Stimulated activated CD4-positive, alpha-beta T cell treated with anti-CD3 and anti-CD28 coated beads, Interleukin-12 subunit alpha, Interleukin-12 subunit beta, amount 100 ng/mL, for 4 hours (primary cell): ENCODE measurements around the gene B3GALNT2.
"Not testable (repeated sequence)": the region's sequence is repeated elsewhere in the genome, so short reads cannot be mapped to it uniquely, and the experiment has no call there.

ENCODE experiments used
- DNase-seq: peaks from one replicate; pipeline ENCODE4 v3.0.0-alpha.2; 2020

B3GALNT2 gene

GRCh38 chr1:235503403-235504121 lies 690 bp downstream of the B3GALNT2 start:
- peak; percentile 30 for DNase-seq

GRCh38 chr1:235502601-235503402 lies 1.4 kb downstream of the B3GALNT2 start:
- no peak for DNase-seq

GRCh38 chr1:235500971-235501540 lies 3.2 kb downstream of the B3GALNT2 start:
- DNase-seq, result no peak

- DNase-seq, result no peak
Observed at GRCh38 chr1:235495551-235495950, 8.7 kb downstream of the B3GALNT2 start.

- DNase-seq, result no peak
Observed at GRCh38 chr1:235495030-235495429, 9.2 kb downstream of the B3GALNT2 start.

- DNase-seq, result no peak
Observed at GRCh38 chr1:235494531-235494930, 9.7 kb downstream of the B3GALNT2 start.

- DNase-seq, result no peak
Observed at GRCh38 chr1:235491644-235492043, 12.6 kb downstream of the B3GALNT2 start.

- no peak for DNase-seq
Observed at GRCh38 chr1:235486321-235486720, 17.9 kb downstream of the B3GALNT2 start.

- DNase-seq, result no peak
Observed at GRCh38 chr1:235485558-235485957, 18.7 kb downstream of the B3GALNT2 start.

- DNase-seq, result no peak
Observed at GRCh38 chr1:235483090-235483489, 21.2 kb downstream of the B3GALNT2 start.

- DNase-seq, result no peak
Observed at GRCh38 chr1:235473806-235474205, 30.4 kb downstream of the B3GALNT2 start.

GRCh38 chr1:235470741-235471439 lies 33.4 kb downstream of the B3GALNT2 start:
- DNase-seq, result no peak

GRCh38 chr1:235469897-235470296 lies 34.4 kb downstream of the B3GALNT2 start:
- not testable (repeated sequence) for DNase-seq

- no peak for DNase-seq
Observed at GRCh38 chr1:235468970-235469369, 35.3 kb downstream of the B3GALNT2 start.

GRCh38 chr1:235468004-235468403 lies 36.2 kb downstream of the B3GALNT2 start:
- no peak for DNase-seq

GRCh38 chr1:235465066-235465465 lies 39.2 kb downstream of the B3GALNT2 start:
- no peak for DNase-seq

- not testable (repeated sequence) for DNase-seq
Observed at GRCh38 chr1:235462832-235463231, 41.4 kb downstream of the B3GALNT2 start.

- DNase-seq, result no peak
Observed at GRCh38 chr1:235461954-235462353, 42.3 kb downstream of the B3GALNT2 start.

- DNase-seq, result no peak
Observed at GRCh38 chr1:235460770-235461169, 43.5 kb downstream of the B3GALNT2 start.

- not testable (repeated sequence) for DNase-seq
Observed at GRCh38 chr1:235457856-235458255, 46.4 kb downstream of the B3GALNT2 start.

- no peak for DNase-seq
Observed at GRCh38 chr1:235455823-235456222, 48.4 kb downstream of the B3GALNT2 start.

- DNase-seq, result no peak
Observed at GRCh38 chr1:235455097-235455496, 49.2 kb downstream of the B3GALNT2 start.

- no peak for DNase-seq
Observed at GRCh38 chr1:235454021-235454420, 50.2 kb downstream of the B3GALNT2 start.
